WERI-Rb-1 (cell line): ENCODE results near the gene IL12RB1.

Experiments
- DNase-seq: peaks from one replicate; pipeline ENCODE4 v3.0.0-alpha.2; 2020
- H3K27ac ChIP-seq: fragments of 250-450 bp; sonication (Bioruptor Pico); 2 replicates; pipeline ENCODE4 v1.5.1; 2020; ENCODE audit warnings: mild to moderate bottlenecking, moderate library complexity
- H3K27me3 ChIP-seq: fragments of 250-450 bp; sonication (Bioruptor Pico); 2 replicates; pipeline ENCODE4 v1.5.1; 2021; ENCODE audit warnings: mild to moderate bottlenecking, low read depth, moderate library complexity; ENCODE audit not compliant: insufficient read depth, severe bottlenecking
- H3K36me3 ChIP-seq: fragments of 250-450 bp; sonication (Bioruptor Pico); 2 replicates; pipeline ENCODE4 v1.5.1; 2020; ENCODE audit warnings: mild to moderate bottlenecking, moderate library complexity
- H3K4me3 ChIP-seq: 2 replicates; pipeline ENCODE4 v1.5.1; 2011; ENCODE audit warnings: low read depth, mild to moderate bottlenecking, control low read depth, low read length
- H3K9me3 ChIP-seq: fragments of 250-450 bp; sonication (Bioruptor Pico); 2 replicates; pipeline ENCODE4 v1.5.1; 2021; ENCODE audit warnings: mild to moderate bottlenecking, moderate library complexity; ENCODE audit not compliant: severe bottlenecking
- TF ChIP-seq, protein P1 (sequence below): IDR thresholded peaks from 2 replicates; pipeline ENCODE4 v1.5.1; 2011; ENCODE audit warnings: low read depth, mild to moderate bottlenecking, control low read depth, inconsistent platforms, low read length

The IL12RB1 gene

GRCh38 chr19:18013210-18014111, 73.3 kb downstream of the IL12RB1 start:
- DNase-seq: no peak
- peaks cover 55% of the 10 kb centered on the region for H3K36me3 ChIP-seq
- H3K27ac ChIP-seq: no peak overlapping the region
- H3K27me3 ChIP-seq: no peaks in the 10 kb centered on the region
- no peaks in the 10 kb centered on the region for H3K9me3 ChIP-seq
- TF ChIP-seq, protein P1, sequence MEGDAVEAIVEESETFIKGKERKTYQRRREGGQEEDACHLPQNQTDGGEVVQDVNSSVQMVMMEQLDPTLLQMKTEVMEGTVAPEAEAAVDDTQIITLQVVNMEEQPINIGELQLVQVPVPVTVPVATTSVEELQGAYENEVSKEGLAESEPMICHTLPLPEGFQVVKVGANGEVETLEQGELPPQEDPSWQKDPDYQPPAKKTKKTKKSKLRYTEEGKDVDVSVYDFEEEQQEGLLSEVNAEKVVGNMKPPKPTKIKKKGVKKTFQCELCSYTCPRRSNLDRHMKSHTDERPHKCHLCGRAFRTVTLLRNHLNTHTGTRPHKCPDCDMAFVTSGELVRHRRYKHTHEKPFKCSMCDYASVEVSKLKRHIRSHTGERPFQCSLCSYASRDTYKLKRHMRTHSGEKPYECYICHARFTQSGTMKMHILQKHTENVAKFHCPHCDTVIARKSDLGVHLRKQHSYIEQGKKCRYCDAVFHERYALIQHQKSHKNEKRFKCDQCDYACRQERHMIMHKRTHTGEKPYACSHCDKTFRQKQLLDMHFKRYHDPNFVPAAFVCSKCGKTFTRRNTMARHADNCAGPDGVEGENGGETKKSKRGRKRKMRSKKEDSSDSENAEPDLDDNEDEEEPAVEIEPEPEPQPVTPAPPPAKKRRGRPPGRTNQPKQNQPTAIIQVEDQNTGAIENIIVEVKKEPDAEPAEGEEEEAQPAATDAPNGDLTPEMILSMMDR: no peak
- no peak overlapping the region for H3K4me3 ChIP-seq

DNA sequence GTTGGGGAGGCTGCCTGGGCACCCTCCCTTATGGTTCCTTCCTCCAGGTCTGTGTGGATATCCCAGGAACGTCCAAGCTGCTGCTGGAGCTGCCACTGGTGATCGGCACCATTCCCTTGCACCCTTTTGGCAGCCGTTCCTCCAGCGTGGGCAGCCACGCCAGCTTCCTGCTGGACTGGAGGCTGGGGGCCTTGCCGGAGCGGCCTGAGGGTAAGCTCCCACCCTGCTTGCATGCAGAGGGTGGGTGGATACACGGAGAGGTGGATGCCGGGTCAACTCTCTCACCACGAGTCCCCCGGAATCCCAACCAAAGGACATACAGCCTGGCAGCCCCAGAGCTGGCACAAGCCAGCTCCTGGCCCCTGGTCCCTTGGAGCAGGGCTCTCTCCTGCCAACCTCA, 76.6 kb downstream of the IL12RB1 start:
- peaks cover 51% of the 10 kb centered on the region for H3K36me3 ChIP-seq
- H3K27me3 ChIP-seq: no peaks in the 10 kb centered on the region
- H3K9me3 ChIP-seq: peaks cover 6% of the 10 kb centered on the region
- TF ChIP-seq, protein P1: no peak
- H3K4me3 ChIP-seq: no peak overlapping the region
- no peak for DNase-seq
- H3K27ac ChIP-seq: no peak overlapping the region

GRCh38 chr19:18009412-18010066, 77.2 kb downstream of the IL12RB1 start:
- Histone ChIP-seq H3K27ac (no peak overlapping the region), H3K9me3 (peaks cover 6% of the 10 kb centered on the region), H3K36me3 (peaks cover 46% of the 10 kb centered on the region), H3K4me3 (no peak overlapping the region), H3K27me3 (no peaks in the 10 kb centered on the region)
- TF ChIP-seq, protein P1: no peak
- DNase-seq: no peak
